H1 (cell line): Measurements from ENCODE around the gene ZNF358.

Experiments
- CTCF ChIP-seq, 3 experiments: IDR thresholded peaks; 1 replicate in 2 of 3; 2 replicates in 1 of 3; pipeline versions ENCODE4 v1.5.1 to v1.6.1; 2011; ENCODE audit warnings: low read length in 3 of 3, mild to moderate bottlenecking in 3 of 3, inconsistent platforms in 2 of 3, low read depth in 1 of 3, moderate library complexity in 1 of 3; ENCODE audit not compliant: insufficient read depth in 1 of 3; ENCODE audit errors: control extremely low read depth in 1 of 3
- GABPA ChIP-seq: IDR thresholded peaks from 2 replicates; pipeline ENCODE4 v1.6.1; 2011; ENCODE audit warnings: mild to moderate bottlenecking, low read length, moderate library complexity, borderline replicate concordance; ENCODE audit not compliant: insufficient read depth
- SRF ChIP-seq: IDR thresholded peaks from 2 replicates; pipeline ENCODE4 v1.6.1; 2011; ENCODE audit warnings: mild to moderate bottlenecking, low read depth, low read length, moderate library complexity
- TAF1 ChIP-seq: IDR thresholded peaks from 2 replicates; pipeline ENCODE4 v1.6.1; 2011; ENCODE audit warnings: mild to moderate bottlenecking, low read depth, low read length
- USF2 ChIP-seq: IDR thresholded peaks from 2 replicates; pipeline ENCODE4 v1.6.1; 2011; ENCODE audit warnings: low read length, improper control_type of control experiment
- ZNF274 ChIP-seq: IDR thresholded peaks from 2 replicates; pipeline ENCODE4 v1.7.0; 2012; ENCODE audit warnings: low read length, borderline replicate concordance; ENCODE audit errors: extremely low read depth

GRCh38 chr19:7482584-7483439 lies 33.1 kb upstream of the ZNF358 start:
- TF ChIP-seq TAF1 (peak; percentile 85), SRF (no peak), CTCF (IDR thresholded peaks at IDR 0.05; ENCODE audit: control extremely low read depth in 1 of 3, insufficient read depth in 1 of 3, low read depth in 1 of 3, low read length in 3 of 3) (no peak), USF2 (no peak), ZNF274 (no peak), GABPA (no peak)
